Measurements from ENCODE around the gene RELA.

GRCh38 chr11:65611028-65611757 lies 51.5 kb downstream of the RELA start:
- no peak for TF ChIP-seq EZH2 (IDR thresholded peaks at IDR 0.05; ENCODE audit: insufficient read depth, poor library complexity, severe bottlenecking)
- no peak for TF ChIP-seq EZH2phosphoT487 (IDR thresholded peaks at IDR 0.05; ENCODE audit: insufficient read depth, low read depth)

All from GM23248 (cell line).